SK-N-MC (cell line): ENCODE data around the gene RALGPS1.

Source experiments
- EZH2 ChIP-seq: fragments of 200-600 bp; sonication (generic); IDR thresholded peaks from one replicate; pipeline ENCODE4 v1.6.1; 2017; ENCODE audit warnings: antibody characterized with exemption
- FOXP2 ChIP-seq: optimal IDR thresholded peaks from 2 replicates; pipeline ENCODE3; 2011; ENCODE audit warnings: mild to moderate bottlenecking, moderate library complexity; ENCODE audit not compliant: insufficient read depth; ENCODE audit errors: extremely low read length, control extremely low read depth
- POLR2AphosphoS5 ChIP-seq: IDR thresholded peaks from 2 replicates; pipeline ENCODE4 v1.6.1; 2012; ENCODE audit warnings: mild to moderate bottlenecking, low read depth, low read length, borderline replicate concordance

- TF ChIP-seq EZH2 (no peak), POLR2AphosphoS5 (no peak), FOXP2 (no peak)
Measured at GRCh38 chr9:127055745-127056402, 141.3 kb downstream of the RALGPS1 start.
